HG03196 (cell line): Measurements from ENCODE around the gene STXBP5L.
"Not testable (repeated sequence)": the region's sequence is repeated elsewhere in the genome, so short reads cannot be mapped to it uniquely, and the experiment has no call there.

Experiments used
- ATAC-seq: cut with Tn5 transposase; IDR thresholded peaks from one replicate; pipeline ENCODE4 v1.9.1; 2021; ENCODE audit not compliant: unreplicated experiment

The STXBP5L gene

GRCh38 chr3:121414924-121415323, 506.9 kb downstream of the STXBP5L start:
- ATAC-seq = no peak

DNA sequence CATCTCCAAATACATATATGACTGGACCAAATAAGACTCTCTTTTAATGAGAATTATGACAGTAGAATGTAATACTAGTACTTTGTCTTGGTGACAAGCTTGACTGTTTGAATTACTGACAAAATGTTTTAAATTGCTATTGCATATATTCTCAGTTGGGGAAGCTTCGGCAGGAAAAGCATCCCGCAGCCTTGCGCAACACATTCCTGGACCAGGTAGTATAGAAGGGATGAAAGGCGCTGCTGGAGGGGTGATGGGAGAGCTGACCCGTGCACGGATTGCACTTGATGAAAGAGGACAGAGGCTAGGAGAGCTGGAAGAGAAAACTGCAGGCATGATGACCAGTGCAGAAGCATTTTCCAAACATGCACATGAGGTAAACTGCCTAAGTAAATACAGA, 510.2 kb downstream of the STXBP5L start:
- ATAC-seq = no peak

GRCh38 chr3:121424549-121424948, 516.5 kb downstream of the STXBP5L start:
- no peak for ATAC-seq

GRCh38 chr3:121430664-121431215, 522.7 kb downstream of the STXBP5L start:
- ATAC-seq = no peak

GRCh38 chr3:121431726-121432517, 523.9 kb downstream of the STXBP5L start:
- peak; percentile 89 for ATAC-seq

GRCh38 chr3:121436074-121436473, 528.1 kb downstream of the STXBP5L start:
- no peak for ATAC-seq

GRCh38 chr3:121436641-121437040, 528.6 kb downstream of the STXBP5L start:
- no peak for ATAC-seq

GRCh38 chr3:121443456-121443855, 535.5 kb downstream of the STXBP5L start:
- ATAC-seq = no peak

DNA sequence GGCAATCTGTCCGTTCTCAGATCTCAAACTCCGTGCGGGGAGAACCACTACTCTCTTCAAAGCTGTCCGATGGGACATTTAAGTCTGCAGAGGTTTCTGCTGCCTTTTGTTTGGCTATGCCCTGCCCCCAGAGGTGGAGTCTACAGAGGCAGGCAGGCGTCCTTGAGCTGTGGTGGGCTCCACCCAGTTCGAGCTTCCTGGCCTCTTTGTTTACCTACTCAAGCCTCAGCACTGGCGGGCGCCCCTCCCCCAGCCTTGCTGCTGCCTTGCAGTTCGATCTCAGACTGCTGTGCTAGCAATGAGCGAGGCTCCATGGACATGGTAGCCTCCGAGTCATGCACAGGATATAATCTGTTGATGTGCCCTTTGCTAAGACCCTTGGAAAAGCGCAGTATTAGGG, 543.7 kb downstream of the STXBP5L start:
- not testable (repeated sequence) for ATAC-seq

DNA sequence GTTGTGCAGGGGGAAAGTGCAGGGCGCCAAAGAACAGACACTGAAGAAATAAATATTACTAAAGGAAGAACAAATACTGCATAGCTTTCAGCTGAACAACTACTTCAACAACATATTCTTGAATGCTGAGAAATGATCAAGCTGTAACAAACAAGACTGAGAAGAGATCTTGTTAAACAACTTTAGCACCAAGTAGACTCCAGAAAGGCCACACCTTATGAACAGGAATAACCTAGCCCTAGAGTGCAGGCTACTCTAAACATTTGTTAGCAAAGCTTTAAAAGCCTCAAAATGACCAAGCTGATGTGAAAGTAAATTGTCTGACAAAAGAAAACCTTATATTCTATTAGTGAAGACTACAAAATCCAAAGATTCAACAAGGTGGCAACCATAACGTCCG, 554.6 kb downstream of the STXBP5L start:
- no peak for ATAC-seq

GRCh38 chr3:121463745-121464144, 555.7 kb downstream of the STXBP5L start:
- no peak for ATAC-seq

DNA sequence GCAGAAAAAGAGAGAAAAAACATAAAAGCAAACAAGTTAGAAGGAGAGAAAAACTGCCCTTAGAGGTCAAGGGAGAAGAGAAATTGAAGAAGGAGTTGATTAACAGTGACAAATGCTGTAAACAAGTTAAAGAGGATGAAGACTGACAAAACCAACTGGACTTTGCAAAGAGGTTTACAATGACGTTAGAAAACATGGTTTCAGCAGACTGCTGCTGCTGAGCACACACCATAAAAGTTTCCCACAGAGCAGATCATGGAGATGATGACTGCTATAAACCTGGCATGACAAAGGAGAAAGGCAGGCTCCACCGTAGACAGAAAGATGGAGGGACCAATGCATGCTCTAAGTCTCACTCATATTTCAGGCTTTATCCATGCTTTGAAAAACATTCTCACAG, 559.1 kb downstream of the STXBP5L start:
- no peak for ATAC-seq

DNA sequence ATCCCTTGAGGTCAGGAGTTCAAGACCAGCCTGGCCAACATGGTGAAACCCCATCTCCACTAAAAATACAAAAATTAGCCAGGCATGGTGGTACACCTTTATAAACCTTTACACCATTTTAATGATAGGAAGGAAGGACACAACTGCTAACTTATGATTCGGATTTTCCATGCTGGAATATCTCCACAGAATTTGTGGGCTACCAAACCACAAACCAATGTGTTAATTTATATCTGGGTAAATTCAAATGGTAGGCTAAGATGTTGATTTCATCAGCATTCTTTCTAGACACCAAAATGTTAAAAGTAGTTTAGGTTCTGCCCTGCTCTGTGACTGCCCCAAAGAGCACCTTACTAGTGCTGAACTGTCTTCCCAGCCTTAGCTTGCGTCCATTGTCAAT, 565.0 kb downstream of the STXBP5L start:
- ATAC-seq = no peak
